OCI-LY7 (cell line): ENCODE measurements around the gene KDM4B. TPM values are rescaled to one million over a fixed set of nuclear protein-coding genes. Genes with fewer than 3 reads are reported as not detected.
A peak's percentile ranks its signal among the peaks of the same experiment; 100 is the strongest.

Experiments used
- BruUV-seq: library from RNA; stranded (reverse); fragments of 400-500 nt; replicated peaks from 2 replicates; lab custom pipeline; 2021; lab: Mats Ljungman, UMichigan
- CTCF ChIA-PET: fragments of 300-600 bp; sonication (Branson Sonifier 250); formaldehyde crosslinking; loops from one replicate; lab custom pipeline; 2022; ENCODE audit warnings: antibody characterized with exemption; ENCODE audit not compliant: unreplicated experiment; lab: Charles Lee
- POLR2A ChIA-PET: fragments of 300-600 bp; sonication (Branson Sonifier 250); formaldehyde crosslinking; loops from one replicate; lab custom pipeline; 2022; ENCODE audit warnings: antibody characterized with exemption; lab: Charles Lee
- DNase-seq: peaks from one replicate; pipeline ENCODE4 v3.0.0-alpha.2; 2015; ENCODE audit warnings: low spot score
- H2AFZ ChIP-seq: fragments of 200-600 bp; sonication (generic), shearing (Covaris generic); 2 replicates; pipeline ENCODE4 v1.6.1; 2014; ENCODE audit warnings: mild to moderate bottlenecking, antibody characterized with exemption, low read length, moderate library complexity
- H3K27ac ChIP-seq: fragments of 200-600 bp; sonication (generic); 2 replicates; pipeline ENCODE4 v1.5.1; 2014; ENCODE audit warnings: mixed run types, low read depth, mild to moderate bottlenecking, moderate library complexity, low read length, inconsistent platforms; ENCODE audit not compliant: poor library complexity, severe bottlenecking
- H3K36me3 ChIP-seq: fragments of 200-600 bp; sonication (generic); 2 replicates; pipeline ENCODE4 v1.6.1; 2014; ENCODE audit warnings: mild to moderate bottlenecking, antibody characterized with exemption, low read length, moderate library complexity, mixed read lengths; ENCODE audit not compliant: insufficient read depth
- H3K4me1 ChIP-seq: fragments of 200-600 bp; sonication (generic); 2 replicates; pipeline ENCODE4 v1.5.1; 2014; ENCODE audit warnings: mild to moderate bottlenecking, low read length; ENCODE audit not compliant: insufficient read depth, poor library complexity, severe bottlenecking
- H3K4me2 ChIP-seq: fragments of 200-600 bp; sonication (generic); 2 replicates; pipeline ENCODE4 v1.6.1; 2014; ENCODE audit warnings: mild to moderate bottlenecking, low read length
- H3K4me3 ChIP-seq: fragments of 200-600 bp; sonication (generic); 2 replicates; pipeline ENCODE4 v1.5.1; 2014; ENCODE audit warnings: mild to moderate bottlenecking, low read depth, low read length; ENCODE audit not compliant: poor library complexity, severe bottlenecking
- H3K79me2 ChIP-seq: fragments of 200-600 bp; sonication (generic); 2 replicates; pipeline ENCODE4 v1.6.1; 2016; ENCODE audit warnings: low read depth, mild to moderate bottlenecking, low read length, moderate library complexity, mixed read lengths; ENCODE audit not compliant: insufficient read depth
- H3K9me2 ChIP-seq: fragments of 200-600 bp; sonication (generic); 2 replicates; pipeline ENCODE4 v1.6.1; 2016; ENCODE audit warnings: mild to moderate bottlenecking, low read length, mixed read lengths; ENCODE audit not compliant: insufficient read depth
- H3K9me3 ChIP-seq: fragments of 200-600 bp; sonication (generic); 2 replicates; pipeline ENCODE4 v1.6.1; 2014; ENCODE audit warnings: mild to moderate bottlenecking, mixed run types, low read length, mixed read lengths
- H4K20me1 ChIP-seq: fragments of 200-600 bp; sonication (generic); 2 replicates; pipeline ENCODE4 v1.6.1; 2014; ENCODE audit warnings: mild to moderate bottlenecking, antibody characterized with exemption, low read length, moderate library complexity, mixed read lengths; ENCODE audit not compliant: insufficient read depth
- CTCF ChIP-seq: fragments of 200-600 bp; sonication (generic); conservative IDR thresholded peaks from 2 replicates; pipeline ENCODE4 v1.5.1; 2014; ENCODE audit warnings: mild to moderate bottlenecking, antibody characterized with exemption, low read length, moderate library complexity, mixed read lengths
- EZH2phosphoT487 ChIP-seq: fragments of 200-600 bp; sonication (generic); IDR thresholded peaks from 2 replicates; pipeline ENCODE4 v1.6.1; 2018; ENCODE audit warnings: low read depth, borderline replicate concordance, mild to moderate bottlenecking, mixed run types, antibody characterized with exemption, low read length, moderate library complexity, mixed read lengths
- intact Hi-C: fragments of 100-400 bp; cut with micrococcal nuclease; formaldehyde crosslinking; loops from one replicate; pipeline ENCODE4 v1.10.0; 2022; ENCODE audit not compliant: unreplicated experiment
- total RNA-seq, 2 experiments: library from RNA; depleted of rRNA in 1 of 2; stranded (reverse); fragments of >200 nt in 1 of 2; shearing (Covaris generic) in 1 of 2; gene quantifications; 2 replicates each; pipeline ENCODE4 v1.2.3, GENCODE V29; 2014 to 2022

Gene KDM4B
- total RNA-seq, 2 experiments from 2014 or later: 24.3 to 44.2 TPM

GRCh38 chr19:5127717-5128116 lies 158.8 kb downstream of the KDM4B start:
- ChIA-PET POLR2A (interaction anchor here (0.6 kb wide), 1 partner anchor 190 kb away, joined by 4 read pairs; no protein-coding TSS in a partner anchor), CTCF (no interaction called here)
- Histone ChIP-seq H4K20me1 (no peaks in the 10 kb centered on the region), H3K9me2 (no peaks in the 10 kb centered on the region), H3K79me2 (no peaks in the 10 kb centered on the region), H2AFZ (no peak overlapping the region), H3K27ac (no peak overlapping the region), H3K9me3 (no peaks in the 10 kb centered on the region), H3K4me2 (peak overlapping the region; percentile 48), H3K4me1 (peaks cover 53% of the 10 kb centered on the region), H3K4me3 (no peak overlapping the region), H3K36me3 (no peaks in the 10 kb centered on the region)
- peak; percentile 79 for DNase-seq
- no TSS peak for BruUV-seq
- intact Hi-C loops: no loop called here
- no peak for TF ChIP-seq CTCF
- no peak for TF ChIP-seq EZH2phosphoT487

- no TSS peak for BruUV-seq
- H4K20me1 ChIP-seq: no peaks in the 10 kb centered on the region
- POLR2A ChIA-PET: interaction anchor here (0.6 kb wide), 1 partner anchor 190 kb away, joined by 4 read pairs; no protein-coding TSS in a partner anchor
Measured at GRCh38 chr19:5128251-5128935, 159.5 kb downstream of the KDM4B start.

More at GRCh38 chr19:5128251-5128935, 159.5 kb downstream of the KDM4B start:
- Histone ChIP-seq H3K4me3 (no peak overlapping the region), H2AFZ (no peak overlapping the region), H3K79me2 (no peaks in the 10 kb centered on the region), H3K4me2 (peak overlapping the region; percentile 48), H3K27ac (no peak overlapping the region), H3K36me3 (no peaks in the 10 kb centered on the region), H3K4me1 (peaks cover 53% of the 10 kb centered on the region), H3K9me3 (no peaks in the 10 kb centered on the region), H3K9me2 (no peaks in the 10 kb centered on the region)
- CTCF ChIA-PET: no interaction called here
- intact Hi-C loops: no loop called here
- DNase-seq: no peak
- no peak for TF ChIP-seq EZH2phosphoT487
- TF ChIP-seq CTCF: no peak
